Mucosa of rectum (tissue), 2 donors: Measurements from ENCODE around the gene ZNF888.
"Not testable (repeated sequence)": the region's sequence is repeated elsewhere in the genome, so short reads cannot be mapped to it uniquely, and the experiment has no call there.

ENCODE experiments used
- H3K27ac ChIP-seq, 2 donors: one replicate each; pipeline ENCODE4 v1.7.0; 2013; ENCODE audit warnings: inconsistent platforms in 2 of 2, low read depth in 2 of 2, low read length in 2 of 2
- H3K27me3 ChIP-seq, 2 donors: one replicate each; pipeline ENCODE4 v1.7.0; 2013; ENCODE audit warnings: low read length in 2 of 2; ENCODE audit not compliant: control insufficient read depth in 2 of 2, insufficient read depth in 2 of 2
- H3K36me3 ChIP-seq, 2 donors: one replicate each; pipeline ENCODE4 v1.7.0; 2013; ENCODE audit warnings: low read length in 2 of 2; ENCODE audit not compliant: control insufficient read depth in 2 of 2, insufficient read depth in 2 of 2
- H3K4me1 ChIP-seq, 2 donors: one replicate each; pipeline ENCODE4 v1.7.0; 2013; ENCODE audit warnings: low read length in 2 of 2, mild to moderate bottlenecking in 1 of 2; ENCODE audit not compliant: control insufficient read depth in 2 of 2, insufficient read depth in 2 of 2
- H3K4me3 ChIP-seq, 2 donors: one replicate each; pipeline ENCODE4 v1.7.0; 2013; ENCODE audit warnings: low read length in 2 of 2
- H3K9ac ChIP-seq, 2 donors: one replicate each; pipeline ENCODE4 v1.7.0; 2013; ENCODE audit warnings: low read length in 2 of 2, low read depth in 1 of 2, mild to moderate bottlenecking in 1 of 2
- H3K9me3 ChIP-seq, 2 donors: one replicate each; pipeline ENCODE4 v1.7.0; 2013; ENCODE audit warnings: low read length in 2 of 2; ENCODE audit not compliant: control insufficient read depth in 2 of 2
- donor health status: healthy.
- donor health status: Normal muscosa, but diverticular disease.

Gene ZNF888

DNA sequence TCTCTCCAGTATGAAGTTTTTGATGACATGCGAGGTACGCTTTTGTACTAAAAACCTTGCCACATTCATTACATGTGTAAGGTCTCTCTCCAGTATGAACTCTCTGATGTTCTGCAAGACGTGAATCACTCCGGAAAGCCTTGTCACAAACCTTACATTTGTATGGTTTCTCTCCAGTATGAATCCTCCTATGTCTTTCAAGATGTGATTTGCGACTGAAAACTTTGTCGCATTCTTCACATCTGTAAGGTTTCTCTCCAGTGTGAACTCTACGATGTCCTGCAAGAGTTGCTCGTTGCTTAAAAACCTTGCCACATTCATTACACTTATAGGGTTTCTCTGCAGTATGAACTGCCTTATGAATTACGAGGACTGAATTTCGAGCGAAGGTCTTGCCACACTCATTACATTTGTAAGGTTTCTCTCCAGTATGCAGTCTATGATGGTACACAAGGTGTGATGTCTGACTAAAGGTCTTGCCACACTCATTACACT lies 42.3 kb downstream of the ZNF888 start:
- no peaks in the 10 kb centered on the region for H3K27me3 ChIP-seq
- H3K9me3 ChIP-seq: peaks cover 23 to 43% of the 10 kb centered on the region in 2 donors
- no peaks in the 10 kb centered on the region for H3K4me1 ChIP-seq
- no peak overlapping the region for H3K27ac ChIP-seq
- H3K4me3 ChIP-seq: no peak overlapping the region
- H3K9ac ChIP-seq: no peak overlapping the region
- peaks cover 59 to 64% of the 10 kb centered on the region in 2 donors for H3K36me3 ChIP-seq

DNA sequence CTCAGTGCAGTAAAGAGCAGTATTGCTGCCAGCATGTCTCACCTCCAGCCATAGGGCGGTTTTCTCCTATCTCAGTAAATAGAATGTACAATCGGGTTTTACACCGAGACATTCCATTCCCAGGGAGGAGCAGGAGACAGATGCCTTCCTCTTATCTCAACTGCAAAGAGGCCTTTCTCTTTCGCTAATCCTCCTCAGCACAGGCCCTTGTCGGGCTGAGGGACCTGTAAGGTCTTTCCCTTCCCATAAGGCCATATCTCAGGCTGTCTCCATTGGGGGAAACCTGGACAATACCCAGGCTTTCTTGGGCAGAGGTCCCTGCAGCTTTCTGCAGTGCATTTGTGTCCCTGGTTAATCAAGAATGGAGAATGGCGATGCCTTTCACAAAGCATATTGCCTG lies 50.2 kb downstream of the ZNF888 start:
- H3K27me3 ChIP-seq, H3K36me3 ChIP-seq, H3K27ac ChIP-seq, H3K4me3 ChIP-seq, H3K9ac ChIP-seq, H3K4me1 ChIP-seq, H3K9me3 ChIP-seq: not testable (repeated sequence)

DNA sequence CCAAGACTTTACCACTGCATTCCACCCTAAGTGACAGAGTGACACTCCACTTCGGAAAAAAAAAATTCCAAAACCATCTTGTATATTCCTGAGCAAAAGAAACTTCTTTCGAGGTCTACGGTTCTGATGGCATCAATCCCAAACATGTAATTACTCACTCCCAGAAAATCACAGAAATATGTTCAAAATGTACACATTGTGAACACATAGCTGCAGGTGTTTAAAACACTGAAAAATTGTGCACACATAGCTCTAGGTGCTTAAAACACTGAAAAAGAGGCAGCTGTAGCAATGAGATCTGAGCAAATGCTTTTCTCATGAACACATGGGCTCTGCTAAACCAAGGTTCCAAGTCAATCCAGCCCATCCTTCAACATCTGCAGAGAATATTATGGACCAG lies 51.8 kb downstream of the ZNF888 start:
- Histone ChIP-seq H3K9ac (no peak overlapping the region), H3K4me3 (no peak overlapping the region), H3K27ac (no peak overlapping the region), H3K9me3 (no peaks in the 10 kb centered on the region), H3K4me1 (no peaks in the 10 kb centered on the region), H3K27me3 (no peaks in the 10 kb centered on the region), H3K36me3 (no peaks in the 10 kb centered on the region)

DNA sequence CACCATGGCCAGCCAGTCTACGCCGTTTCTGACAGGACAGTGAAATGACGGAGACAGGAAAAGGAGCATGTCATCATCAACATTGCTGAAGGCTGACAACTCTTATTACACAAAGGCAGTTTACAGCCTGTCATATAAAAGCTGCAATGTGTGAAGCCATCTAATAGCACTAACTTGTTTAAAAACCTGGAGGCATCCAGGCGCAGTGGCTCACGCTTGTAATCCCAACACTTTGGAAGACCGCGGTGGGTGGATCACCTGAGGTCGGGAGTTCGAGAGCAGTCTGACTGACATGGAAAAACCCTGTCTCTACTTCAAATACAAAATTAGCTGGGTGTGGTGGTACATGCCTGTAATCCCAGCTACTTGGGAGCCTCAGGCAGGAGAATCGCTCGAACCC lies 55.2 kb downstream of the ZNF888 start:
- H3K4me1 ChIP-seq, H3K9ac ChIP-seq, H3K36me3 ChIP-seq, H3K4me3 ChIP-seq, H3K27me3 ChIP-seq, H3K27ac ChIP-seq, H3K9me3 ChIP-seq: not testable (repeated sequence)

DNA sequence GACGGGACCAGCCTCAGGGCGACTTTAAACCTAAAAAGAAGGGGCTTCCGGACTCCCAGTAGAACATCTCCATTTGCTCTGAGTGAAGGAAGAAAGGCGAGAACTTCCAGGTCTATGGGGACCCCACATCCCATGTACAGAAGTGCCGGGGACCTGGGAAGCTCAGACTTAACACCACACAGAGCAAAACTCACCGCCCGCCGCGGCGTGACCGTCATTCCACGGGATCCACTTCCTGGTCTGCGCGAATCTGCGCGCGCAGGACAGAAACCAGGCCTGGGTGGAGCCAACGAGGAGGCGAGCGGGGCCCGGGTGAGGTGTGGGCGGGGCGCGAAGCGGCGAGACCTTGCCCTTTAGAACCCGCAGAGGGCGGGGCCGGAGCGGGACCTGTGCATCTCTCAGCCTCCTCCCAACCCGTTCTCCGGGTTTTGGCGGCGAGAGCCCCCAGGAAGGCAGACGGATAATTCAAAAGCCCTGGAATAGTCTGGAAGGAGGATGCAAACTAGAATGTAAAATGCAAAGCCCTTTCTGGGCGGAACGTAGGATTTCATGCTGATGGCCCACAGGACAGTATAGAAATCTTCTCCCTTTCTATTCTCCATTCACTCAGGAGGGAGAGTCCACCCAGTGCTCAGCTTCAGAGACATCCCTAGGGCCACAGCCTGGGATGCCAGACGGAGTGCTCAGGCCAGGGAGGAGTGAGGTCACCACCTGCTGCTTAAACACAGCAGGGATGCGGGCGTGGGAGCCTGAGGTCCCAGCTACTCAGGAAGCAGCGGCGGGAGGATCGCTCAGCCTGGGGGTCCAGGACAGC lies 65.6 kb downstream of the ZNF888 start, which contains the start of gene ZNF468:
Gene ZNF468, minus strand, starts transcription at position 242 of the 814 bp plus-strand sequence. CDS start 3,347 bp downstream, outside the sequence.
- peak within 1 kb of the TSS; percentile 73 to 84 for H3K9ac ChIP-seq
- H3K27me3 ChIP-seq, H3K9me3 ChIP-seq, H3K4me1 ChIP-seq: not testable (repeated sequence)
- H3K36me3 ChIP-seq: peaks cover 8 to 12% of the 10 kb centered on the region in 2 donors
- peak within 1 kb of the TSS; percentile 78 to 89 for H3K4me3 ChIP-seq
- H3K27ac ChIP-seq: peak within 1 kb of the TSS; percentile 44 to 61

DNA sequence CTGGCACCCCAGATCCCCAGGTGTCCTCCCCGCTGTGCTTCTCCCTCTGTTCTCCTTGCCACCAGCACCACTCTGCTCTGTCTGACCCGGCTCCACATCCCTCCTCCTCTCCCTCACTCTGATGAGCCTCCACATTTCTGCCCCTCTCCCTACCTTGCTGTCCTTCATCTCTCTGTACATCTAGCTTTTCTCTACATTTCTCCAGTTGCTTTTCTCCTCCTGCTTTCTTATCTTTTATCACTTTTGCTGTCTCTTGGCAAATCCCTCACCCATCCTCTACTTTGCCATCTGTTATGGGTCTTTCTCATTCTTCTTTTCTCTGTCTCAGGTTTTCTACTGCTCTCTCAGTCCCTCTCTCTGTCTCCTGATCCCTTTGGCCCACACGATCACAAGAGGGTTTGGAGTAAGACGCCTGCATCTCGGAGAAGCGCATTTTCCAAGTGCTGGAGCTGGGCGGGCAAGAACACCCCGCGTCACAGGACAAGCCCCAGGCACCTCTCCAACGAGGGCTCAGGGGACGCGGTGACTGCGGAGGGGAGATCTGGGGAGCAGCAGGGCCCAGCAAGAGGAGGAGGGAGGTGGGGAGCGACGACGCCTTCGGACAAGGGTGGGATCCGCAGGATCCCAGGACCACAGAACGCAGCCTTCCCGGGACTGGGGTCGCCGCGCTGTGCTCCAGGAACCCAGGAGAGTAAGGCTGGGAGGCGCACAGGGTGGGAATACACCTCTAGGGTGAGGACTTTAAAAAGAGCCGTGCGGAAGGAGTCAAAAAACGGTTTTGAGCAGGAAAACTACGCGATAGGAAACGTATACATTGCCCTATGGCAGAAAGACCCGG lies 66.5 kb downstream of the ZNF888 start:
- H3K4me1 ChIP-seq, H3K9me3 ChIP-seq, H3K27me3 ChIP-seq: not testable (repeated sequence)
- Histone ChIP-seq H3K9ac (peak overlapping the region; percentile 73 to 84), H3K36me3 (peaks cover 8 to 16% of the 10 kb centered on the region in 2 donors), H3K4me3 (peak overlapping the region; percentile 78 to 89), H3K27ac (peak overlapping the region in 1 of 2 donors; percentile 44)
